Stimulated activated CD8-positive, alpha-beta memory T cell treated with anti-CD3 and anti-CD28 coated beads, Interleukin-7, amount 100 ng/mL, for 1 hour (primary cell): Measurements from ENCODE around the gene MOCS3.

Source experiments
- DNase-seq, 2 donors: peaks; one replicate each; pipeline ENCODE4 v3.0.0-alpha.2; 2020; ENCODE audit warnings: low read depth in 2 of 2

Gene MOCS3

DNA sequence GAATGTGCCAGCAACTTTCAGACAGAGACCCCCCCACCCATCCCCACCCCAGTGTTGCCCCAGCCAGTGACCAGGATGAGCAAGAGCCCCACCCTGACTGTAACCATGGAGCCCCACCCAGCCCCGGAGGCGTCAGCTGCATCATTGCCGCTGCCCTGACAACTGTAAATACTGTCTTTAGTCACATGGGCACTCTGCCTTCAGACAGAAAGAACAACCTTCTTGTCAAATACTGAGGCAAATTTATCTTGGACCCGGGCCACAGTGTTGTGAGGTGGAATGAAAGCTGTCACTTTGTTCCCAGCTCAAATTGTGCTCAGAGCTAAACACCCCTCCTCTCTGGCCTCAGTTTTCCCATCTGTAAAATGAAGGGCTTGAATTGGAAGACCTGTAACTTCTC, 23.7 kb downstream of the MOCS3 start:
- no peak for DNase-seq

DNA sequence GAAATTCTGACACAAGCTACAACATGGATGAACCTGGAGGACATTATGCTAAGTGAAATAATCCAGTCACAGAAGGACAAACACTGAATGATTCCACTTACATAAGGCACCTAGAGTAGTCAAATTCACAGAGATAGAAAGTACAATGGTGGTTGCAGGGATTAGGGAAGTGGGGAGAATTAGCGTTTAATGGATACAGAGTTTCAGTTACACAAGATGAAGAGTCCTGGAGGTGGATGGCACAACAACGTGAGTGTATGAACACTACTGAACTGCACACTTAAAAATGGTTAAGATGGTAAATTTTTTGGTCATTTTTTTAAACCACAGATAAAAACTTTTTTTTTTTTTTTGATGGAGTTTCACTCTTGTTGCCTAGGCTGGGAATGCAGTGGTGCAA, 24.7 kb downstream of the MOCS3 start:
- DNase-seq = no peak

DNA sequence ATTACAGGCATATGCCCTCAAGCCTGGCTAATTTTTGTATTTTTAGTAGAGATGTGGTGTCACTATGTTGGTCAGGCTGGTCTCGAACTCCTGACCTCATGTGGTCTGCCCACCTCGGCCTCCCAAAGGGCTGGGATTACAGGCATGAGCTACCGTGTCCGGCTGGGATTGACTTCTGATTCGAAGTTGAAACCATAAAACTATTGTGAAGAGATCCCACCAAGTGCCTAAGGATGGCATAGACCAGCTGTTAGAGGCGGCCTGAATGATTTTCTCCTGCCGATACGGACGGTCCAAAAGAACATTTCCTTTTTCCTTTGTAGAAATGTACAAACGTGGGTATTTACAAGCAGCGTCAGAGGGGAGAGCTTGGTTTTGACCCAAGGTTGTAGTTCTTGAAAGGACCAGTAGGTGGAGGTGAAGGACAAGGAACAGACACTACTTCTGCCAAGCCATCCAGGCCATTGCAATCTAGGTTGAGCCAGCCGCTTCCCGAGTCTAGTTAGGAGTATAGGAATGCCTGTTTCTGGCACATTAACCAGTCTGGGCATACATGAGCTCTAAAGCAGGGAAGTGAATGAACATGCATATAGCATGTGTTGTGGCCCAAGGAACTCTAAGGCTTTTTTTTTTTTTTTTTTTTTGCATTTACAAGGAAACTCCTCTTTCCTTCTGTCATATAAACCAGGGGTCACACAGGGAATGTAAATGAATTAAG, 29.0 kb downstream of the MOCS3 start:
- peak in 1 of 2 donors; percentile 22 for DNase-seq

DNA sequence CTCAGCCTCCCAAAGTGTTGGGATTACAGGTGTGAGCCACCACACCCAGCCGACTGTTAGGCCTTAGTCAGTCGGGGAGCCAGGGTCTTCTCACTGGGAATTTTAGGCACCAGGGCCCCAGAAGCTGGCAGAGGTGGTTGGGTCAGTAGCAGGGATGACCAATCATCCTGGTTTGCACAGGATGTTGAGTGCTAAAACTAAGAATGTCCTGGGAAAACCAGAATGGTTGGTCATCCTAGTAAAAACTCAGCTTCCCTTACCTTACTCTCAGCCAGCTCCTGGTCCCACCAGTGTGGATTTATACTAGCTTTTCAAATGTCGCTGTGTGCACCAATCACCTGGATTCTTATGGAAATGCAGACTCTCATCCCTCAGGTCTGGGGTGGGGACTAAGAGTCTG, 32.5 kb downstream of the MOCS3 start:
- DNase-seq = no peak

DNA sequence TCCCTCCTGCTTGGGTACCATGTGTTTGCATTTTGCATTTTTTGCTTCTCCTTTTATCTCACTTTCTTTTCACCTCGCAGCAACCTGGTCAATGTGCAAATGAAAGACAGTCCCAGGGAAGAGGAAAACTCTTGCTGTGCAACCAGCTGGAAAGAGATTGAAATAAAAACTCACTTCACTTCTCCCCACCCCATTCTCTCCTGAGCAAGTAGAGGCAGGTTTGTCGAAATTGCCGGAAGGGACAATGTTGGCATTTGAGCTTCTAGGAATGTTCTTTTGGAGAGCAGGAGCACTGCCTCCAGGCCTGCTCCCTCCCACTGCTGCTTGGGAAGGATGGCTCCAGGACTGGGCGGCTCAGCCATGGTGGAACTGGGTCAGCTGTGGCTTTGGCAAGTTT, 33.7 kb downstream of the MOCS3 start:
- DNase-seq = no peak

DNA sequence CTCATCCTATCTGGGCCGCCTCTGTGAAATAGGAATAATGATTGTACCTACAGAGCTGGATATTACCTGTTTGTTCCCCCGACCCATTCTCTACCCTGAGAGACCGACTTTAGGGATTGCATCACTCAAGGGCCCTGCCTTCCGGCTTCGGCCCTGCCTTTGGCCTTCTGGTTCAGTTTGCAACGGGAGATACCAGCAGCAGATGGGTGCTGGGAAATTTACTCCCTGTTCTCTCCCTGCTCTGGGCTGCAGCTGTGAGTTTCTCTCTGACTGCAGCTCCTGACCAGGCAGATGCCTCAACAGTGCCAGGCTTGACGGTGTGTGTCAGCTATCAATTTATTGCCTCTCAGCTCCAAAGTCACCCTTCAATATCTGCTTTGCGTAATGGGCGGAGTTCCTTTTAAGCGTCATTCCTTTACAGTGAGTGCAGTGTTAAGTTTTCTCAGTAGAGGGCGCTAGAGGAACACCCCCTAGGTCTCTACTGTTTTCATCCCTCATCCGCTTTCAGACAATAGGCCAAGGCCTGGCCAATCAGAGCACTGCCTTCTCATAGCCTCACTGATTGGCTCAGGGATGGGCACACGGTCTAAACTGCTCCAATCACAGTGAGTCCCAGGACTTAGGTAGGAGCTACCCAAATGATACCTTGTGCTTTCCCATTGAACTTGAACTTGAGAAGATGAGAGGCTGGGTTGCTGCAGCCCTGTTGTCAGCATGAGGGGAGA, 34.3 kb downstream of the MOCS3 start:
- DNase-seq = no peak

DNA sequence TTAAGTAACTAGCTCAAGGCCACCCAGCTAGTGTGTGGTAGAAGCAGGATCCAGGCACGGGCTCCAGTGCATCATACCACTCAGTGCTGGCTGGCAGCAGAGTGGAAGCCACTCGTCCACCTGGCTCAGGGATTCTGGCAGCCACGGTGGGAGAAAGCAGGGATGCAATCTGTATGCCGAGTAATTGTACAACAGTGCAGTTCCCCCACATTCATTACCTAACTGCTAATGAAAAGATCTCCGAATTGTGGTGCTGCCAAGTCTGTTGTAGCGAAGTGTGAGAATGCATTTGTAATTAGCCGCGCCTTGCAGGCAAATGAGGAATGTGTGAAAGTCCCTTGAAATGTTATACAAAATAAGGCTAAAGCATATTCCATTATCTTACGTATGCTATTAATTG, 35.3 kb downstream of the MOCS3 start:
- no peak for DNase-seq

DNA sequence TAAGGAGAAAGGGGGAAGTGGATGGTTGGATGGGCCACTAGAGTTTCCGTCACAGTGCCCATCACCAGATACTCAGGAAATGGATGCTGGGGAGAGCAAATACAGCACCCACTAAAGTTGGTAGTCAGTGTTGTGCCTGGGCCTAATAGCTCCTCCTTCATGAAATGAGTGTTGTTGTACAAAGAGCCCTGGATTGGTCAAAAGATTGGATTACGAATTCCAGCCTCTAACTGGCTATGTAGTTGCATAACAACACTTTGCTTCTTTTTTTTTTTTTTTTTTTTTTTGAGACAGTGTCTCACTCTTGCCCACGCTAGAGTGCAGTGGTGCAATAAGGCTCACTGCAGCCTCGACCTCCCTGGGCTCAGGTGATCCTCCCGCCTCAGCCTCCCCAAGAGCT, 36.9 kb downstream of the MOCS3 start:
- no peak for DNase-seq

DNA sequence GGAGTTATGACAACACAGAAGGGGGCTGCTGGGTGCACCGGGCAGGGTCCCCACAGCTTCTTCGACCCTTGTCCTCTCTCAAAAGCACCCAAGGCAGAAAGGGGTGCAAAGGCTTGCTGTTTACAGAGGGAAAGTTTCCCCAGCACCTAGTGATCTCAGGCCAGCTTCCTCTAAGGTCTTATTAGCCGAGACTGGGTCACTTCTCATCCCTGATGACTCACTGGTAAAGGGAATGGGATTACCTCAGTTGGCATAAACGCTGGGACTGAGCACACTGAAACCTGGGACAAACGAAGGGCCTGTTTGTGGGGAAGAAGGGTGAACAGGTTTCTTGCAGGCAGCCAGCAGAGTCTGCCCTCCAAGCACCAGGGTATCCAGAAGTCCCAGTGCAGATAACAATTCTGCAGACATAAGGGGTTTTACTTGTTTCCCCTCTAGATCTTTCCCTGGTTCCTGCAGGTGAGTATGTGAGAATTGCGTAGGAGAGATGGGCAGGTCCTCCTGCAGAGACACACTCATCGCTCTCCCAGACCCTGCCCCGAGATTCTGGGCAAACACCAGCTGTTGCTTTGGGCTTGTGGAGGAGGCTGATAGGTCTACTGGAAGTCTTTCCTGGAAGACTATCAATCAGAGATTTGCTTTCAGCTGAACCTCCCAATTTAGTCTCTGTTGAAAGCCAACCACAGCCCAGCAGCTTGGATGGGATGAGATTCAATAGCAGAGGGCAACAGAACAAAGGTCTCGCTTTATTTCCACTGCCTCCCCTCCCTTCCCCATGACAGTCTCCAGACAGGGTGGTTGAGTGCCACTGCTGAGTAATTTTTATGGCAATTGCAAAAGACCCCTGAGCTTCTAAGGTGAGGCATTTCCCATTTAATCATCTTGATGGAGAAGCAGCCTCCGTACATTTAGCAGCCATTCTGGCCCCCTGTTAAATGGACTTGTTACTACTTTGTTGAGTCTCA, 38.6 kb downstream of the MOCS3 start:
- DNase-seq = no peak

DNA sequence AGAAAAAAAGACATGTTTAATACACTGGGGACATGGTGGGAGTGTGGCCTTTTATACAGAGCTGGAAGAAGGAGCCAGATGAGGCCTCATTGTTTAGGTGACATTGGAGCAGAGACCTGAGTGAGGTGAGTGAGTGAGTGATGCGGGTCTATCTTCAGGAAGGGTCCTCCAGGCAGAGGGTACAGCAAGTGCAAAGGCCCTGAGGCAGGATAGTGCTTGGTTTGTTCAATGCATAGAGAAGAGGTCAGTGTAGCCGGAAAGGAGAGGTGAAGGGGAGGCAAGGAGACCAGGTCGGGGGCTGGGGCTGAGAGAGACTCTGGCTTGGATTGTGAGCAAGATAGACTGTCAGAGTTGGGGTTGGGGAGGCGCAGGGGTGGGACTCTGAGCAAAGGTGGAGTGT, 40.7 kb downstream of the MOCS3 start:
- DNase-seq = no peak

DNA sequence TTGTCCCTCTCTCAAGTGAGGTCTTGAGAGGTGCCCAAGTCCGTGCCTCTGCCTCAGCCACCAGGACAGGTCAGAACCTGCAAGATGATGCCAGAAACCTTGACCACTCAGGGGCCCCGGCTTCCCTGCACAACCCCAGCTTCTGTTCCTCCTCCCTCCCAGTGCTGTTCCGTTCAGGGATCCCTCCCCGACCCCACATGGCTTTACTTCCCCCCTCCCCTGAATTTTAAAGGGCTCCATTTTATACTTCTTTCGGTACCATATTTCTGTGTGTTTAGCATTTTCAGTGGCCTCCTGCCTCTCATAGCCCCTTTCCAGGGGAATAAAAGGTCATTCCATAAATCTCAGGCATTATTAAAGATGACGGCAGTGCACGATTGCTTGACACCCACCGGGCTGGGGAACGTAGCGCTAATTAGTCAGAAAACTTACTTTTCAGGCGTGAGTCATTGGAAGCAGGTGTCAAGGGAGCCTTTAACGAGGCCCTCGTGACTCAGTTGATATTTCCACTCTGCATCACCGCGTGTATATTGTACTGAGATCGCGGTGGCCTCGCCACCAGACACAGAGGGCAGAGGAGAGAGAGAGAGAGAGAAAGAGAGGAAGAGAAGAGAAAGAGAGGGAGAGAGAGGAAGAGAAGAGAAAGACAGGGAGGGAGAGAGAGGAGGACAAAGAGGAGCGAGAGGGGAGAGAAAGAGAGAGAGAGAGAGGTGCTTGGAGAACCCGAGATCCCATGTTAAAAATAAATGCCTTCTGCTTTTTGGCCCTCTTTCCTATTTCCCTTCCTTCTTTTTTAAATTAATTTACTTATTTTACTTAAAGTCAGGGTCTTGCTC, 43.0 kb downstream of the MOCS3 start:
- no peak for DNase-seq

DNA sequence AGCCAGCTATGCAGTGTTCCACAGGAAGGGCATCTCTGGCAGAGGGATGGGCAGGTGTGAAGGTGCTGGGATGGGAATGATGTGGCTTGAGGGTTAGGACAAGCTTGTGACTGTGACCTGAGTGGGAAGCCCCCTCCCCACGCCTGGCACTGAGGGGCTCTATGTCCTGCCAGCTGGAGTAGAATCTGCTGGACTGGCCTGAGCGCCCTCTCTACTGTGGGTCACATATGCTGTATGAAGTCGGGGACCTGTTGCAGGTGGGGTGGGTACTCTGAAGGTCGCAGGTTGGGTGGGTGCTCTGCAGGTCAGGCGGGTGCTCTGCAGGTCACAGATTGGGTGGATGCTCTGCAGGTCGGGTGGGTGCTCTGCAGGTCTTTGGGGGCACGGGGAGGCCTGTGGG, 44.0 kb downstream of the MOCS3 start:
- no peak for DNase-seq

DNA sequence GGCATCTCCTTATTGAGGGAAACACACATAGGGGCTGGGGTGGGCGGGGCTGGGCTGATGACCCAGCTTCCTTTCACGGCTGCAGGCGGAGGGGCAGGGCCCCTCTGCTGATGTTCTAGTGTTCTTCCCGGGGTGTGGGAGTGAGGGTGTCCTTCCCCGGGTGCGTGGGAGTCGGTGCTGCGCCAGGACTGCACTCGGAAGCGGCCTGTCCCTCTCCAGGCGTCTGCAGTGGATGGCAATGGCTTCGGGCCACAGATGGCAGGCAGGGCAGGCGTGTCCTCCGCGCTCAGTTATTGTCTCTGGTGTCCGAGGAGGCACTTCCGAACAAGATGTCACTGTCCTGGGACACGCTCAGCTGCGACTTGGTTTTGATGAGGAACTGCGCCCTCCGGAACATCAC, 45.1 kb downstream of the MOCS3 start:
- no peak for DNase-seq

DNA sequence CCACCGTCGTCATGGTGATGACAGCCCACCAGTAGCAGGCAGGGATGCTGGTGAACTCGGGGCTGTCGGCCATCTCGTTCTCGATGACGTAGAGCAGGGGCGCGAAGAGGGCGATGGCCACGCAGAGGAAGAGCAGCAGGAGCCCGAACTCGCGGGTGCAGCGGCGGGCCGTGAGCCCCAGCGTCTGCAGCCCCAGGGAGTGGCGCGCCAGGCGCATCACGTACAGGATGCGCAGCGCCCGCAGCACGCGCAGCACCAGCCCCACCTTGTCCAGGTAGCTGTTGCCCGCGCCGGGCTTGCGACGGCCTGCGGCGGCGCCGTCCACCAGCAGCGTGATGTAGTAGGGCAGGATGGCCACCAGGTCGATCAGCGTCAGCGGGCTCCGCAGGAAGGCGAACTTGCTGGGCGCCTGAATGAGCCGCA, 45.7 kb downstream of the MOCS3 start:
- DNase-seq = no peak

DNA sequence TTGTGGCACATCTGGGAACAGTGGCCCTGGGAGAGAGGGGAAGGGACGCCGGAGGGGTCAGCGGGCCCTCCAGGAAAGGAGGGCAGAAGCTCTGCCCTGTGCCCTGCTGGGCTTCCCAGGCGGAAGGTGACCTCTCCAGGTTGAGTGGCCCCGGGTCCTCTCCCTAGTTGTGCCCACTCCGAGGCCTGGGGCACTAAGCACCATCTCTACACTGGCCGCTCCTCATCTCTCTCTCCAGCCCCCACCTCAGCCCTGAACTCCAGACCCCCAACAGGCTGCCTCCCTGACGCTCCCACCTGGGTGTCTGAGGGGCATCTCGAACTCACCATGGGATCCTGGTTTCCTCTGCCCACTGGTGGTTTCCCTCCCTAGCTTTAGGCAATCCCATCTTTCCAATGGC, 46.2 kb downstream of the MOCS3 start:
- DNase-seq = no peak

DNA sequence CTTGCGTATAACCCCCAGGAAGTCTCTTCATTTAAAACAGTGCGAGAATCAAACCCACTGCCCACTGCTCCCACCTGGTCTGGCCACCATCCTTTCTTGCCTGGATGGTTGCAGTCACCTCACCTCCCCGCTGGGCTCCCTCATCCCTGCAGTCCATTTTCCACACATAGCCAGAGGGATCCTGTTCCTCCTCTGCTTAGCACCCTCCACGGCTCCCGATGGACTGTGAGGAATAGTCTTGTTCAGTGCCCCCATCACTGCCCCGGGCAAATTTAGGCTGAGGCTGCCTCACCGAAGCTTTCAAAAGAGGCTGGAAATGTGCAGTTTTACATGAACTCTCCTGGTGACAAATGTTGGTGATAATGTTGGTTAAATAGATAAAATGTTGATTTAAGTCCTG, 46.6 kb downstream of the MOCS3 start:
- DNase-seq = no peak

DNA sequence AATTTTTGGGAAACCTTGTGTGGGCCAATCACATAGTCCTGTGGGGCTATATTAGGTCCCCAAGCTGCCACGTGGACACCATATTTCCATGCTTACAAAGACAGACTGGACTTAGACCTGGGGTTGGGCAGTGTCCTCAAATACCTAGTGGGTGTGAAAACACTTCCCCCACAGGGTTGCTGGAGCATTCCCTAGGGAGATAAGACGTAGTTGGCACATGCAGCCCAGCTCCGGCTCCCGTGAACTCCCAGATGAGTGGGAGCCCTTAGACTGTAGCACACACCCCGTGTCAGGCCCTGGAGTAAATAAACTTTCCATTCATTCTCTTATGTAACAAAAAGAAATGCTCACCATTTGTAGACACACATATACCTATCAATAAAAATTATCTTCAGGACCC, 50.1 kb downstream of the MOCS3 start:
- DNase-seq = no peak

DNA sequence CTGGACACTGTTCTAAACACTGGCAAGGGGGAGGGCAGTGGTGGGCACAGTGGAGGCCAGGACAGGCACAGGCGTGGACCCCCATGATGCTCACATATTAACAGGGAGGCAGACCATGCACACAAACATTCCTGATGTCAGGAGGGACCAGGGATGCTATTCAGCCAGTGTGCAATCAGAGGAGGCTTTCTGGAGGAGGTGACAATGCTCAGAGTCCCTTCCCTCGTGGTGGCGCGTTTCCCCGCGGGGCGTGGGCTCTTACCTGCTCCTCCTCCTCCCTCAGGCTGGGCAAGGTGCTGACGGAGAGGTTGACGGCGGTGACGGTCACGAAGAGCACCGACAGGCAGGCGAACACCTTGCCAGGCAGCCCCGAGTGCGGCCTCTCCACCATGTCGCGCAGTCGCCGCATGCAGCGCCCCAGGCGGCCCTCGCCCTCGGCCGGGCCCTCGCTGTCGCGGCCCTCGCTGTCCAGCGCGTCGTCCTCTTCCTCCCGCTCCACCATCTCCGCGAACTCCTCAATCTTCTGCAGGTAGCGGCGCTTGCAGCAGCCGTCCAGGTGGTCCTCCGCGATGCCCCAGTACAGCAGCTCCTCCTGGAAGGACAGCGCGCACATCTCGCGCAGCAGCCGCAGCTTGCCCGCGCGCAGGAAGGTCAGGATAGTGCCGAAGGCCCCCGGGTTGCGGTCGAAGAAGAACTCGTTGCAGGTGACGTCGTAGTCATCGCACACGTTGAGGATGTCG, 50.9 kb downstream of the MOCS3 start:
- no peak for DNase-seq

DNA sequence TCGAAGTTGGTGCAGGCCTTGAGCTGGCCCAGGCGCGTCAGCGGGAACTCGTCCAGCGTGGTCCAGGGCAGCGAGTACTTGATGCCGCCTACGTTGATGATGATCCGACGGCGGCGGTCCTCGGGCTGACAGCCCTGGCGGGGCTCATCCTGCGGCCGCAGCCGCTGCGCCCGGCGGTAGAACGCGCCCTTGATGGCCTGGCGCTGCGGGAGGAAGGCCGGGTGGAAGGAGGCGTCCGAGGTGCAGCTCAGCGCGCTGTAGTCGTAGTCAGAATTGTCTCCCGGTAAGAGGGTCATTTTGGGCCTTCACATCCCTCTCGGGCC, 51.4 kb downstream of the MOCS3 start:
- no peak for DNase-seq

DNA sequence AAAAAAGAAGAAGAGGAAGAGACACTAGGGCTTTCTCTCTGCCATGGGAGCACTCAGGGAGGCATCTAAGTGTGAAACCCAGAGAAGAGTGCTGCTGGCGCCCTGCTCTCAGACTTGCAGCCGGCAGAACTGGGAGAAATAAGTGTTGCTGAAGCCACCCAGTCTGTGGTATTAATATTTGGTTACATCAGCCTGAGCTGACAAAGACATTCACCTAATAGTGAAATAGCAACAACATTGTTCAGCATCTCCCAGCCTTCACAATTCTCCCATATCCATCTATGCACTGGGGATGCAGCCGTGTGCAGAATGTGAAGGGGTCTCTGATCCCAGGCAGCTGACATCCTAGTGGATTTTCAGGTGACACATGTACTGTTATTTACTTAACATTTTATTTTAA, 52.3 kb downstream of the MOCS3 start:
- DNase-seq = no peak

DNA sequence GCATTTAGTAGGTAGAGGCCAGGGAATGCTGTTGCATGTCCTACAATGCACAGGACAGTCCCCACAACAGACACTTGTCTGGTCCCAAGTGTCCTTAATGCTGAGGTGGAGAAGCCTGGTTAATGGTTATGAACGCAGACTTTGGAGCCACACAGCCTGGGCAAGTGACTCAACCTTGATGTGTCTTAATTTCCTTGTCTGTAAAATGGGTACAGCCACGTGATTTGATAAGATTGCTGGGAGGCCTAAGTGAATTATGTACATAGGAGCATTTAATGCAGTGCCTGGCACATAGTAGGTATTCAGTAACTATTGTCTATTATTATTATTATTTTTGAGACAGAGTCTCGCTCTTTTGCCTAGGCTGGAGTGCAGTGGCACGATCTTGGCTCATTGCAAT, 52.9 kb downstream of the MOCS3 start:
- no peak for DNase-seq
